Peyer's patch (tissue), 4 donors: ENCODE measurements around the gene DPP4. TPM values are rescaled to one million over a fixed set of nuclear protein-coding genes. Genes with fewer than 3 reads are reported as not detected.

Source experiments
- DNase-seq, 3 donors: peaks; one replicate each; pipeline ENCODE4 v3.0.0-alpha.2; 2017 to 2019
- H3K27ac ChIP-seq, 4 donors: fragments of 200-600 bp; sonication (generic); one replicate each; pipeline ENCODE4 v1.5.1; 2016 to 2019
- H3K27me3 ChIP-seq, 2 donors: fragments of 200-600 bp; sonication (generic); one replicate each; pipeline ENCODE4 v1.5.1; 2019
- H3K36me3 ChIP-seq, 3 donors: fragments of 200-600 bp; sonication (generic); one replicate each; pipeline ENCODE4 v1.5.1; 2016 to 2019
- H3K4me1 ChIP-seq, 4 donors: fragments of 200-600 bp; sonication (generic); one replicate each; pipeline ENCODE4 v1.5.1; 2016 to 2019
- H3K4me3 ChIP-seq, 4 donors: fragments of 200-600 bp; sonication (generic); 1 replicate in 3 of 4; 2 replicates in 1 of 4; pipeline ENCODE4 v1.5.1; 2016 to 2019; ENCODE audit warnings: mild to moderate bottlenecking in 1 of 4
- H3K9me3 ChIP-seq, 4 donors: fragments of 200-600 bp; sonication (generic); one replicate each; pipeline ENCODE4 v1.5.1; 2016 to 2019; ENCODE audit warnings: mild to moderate bottlenecking in 1 of 4
- POLR2A ChIP-seq, 2 donors: fragments of 450-650 bp; IDR thresholded peaks; one replicate each; pipeline ENCODE4 v1.5.1; 2017; ENCODE audit warnings: antibody characterized with exemption in 2 of 2, mild to moderate bottlenecking in 2 of 2, moderate library complexity in 2 of 2
- total RNA-seq, 4 donors: library from RNA; depleted of rRNA; stranded (reverse); fragments of >200 nt; gene quantifications; one replicate each; pipeline ENCODE4 v1.1.0, GENCODE V29; 2016
- TF ChIP-seq, protein P1 (sequence below), 6 experiments: fragments of 450-650 bp in 4 of 6; fragments of 200-600 bp in 2 of 6; sonication (generic) in 1 of 6; IDR thresholded peaks; one replicate each; pipeline ENCODE4 v1.5.1; 2017 to 2019; ENCODE audit warnings: antibody characterized with exemption in 6 of 6, mild to moderate bottlenecking in 3 of 6, moderate library complexity in 1 of 6

Gene DPP4
- total RNA-seq, 4 donors from 2014 or later, result 17.3 to 447 (median 178) TPM

DNA sequence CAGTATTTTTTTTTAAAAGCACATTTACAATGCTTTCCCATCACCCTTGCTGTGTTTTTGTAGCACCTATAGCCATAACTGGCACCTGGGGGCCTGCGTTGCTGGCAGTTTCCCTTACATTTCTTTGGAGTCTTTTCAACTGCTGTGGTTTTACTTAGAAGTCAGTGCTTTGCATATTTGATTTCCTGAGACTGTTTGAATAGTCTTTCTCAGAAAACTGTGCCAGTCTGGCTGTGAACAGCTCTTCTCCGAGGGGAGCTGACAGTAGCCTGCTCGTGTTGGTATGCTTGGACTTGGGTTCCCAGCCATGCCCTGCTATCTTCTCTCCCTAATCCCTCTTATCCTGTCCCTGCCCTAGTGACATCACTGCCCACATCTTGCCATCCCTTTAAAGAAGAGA lies 81.5 kb downstream of the DPP4 start:
- Histone ChIP-seq H3K4me3 (no peak overlapping the region), H3K9me3 (no peaks in the 10 kb centered on the region), H3K4me1 (no peaks in the 10 kb centered on the region), H3K36me3 (no peaks in the 10 kb centered on the region), H3K27ac (no peak overlapping the region), H3K27me3 (no peaks in the 10 kb centered on the region)
- DNase-seq, result peak in 1 of 3 donors; percentile 16
- TF ChIP-seq POLR2A (IDR thresholded peaks at IDR 0.05), result no peak
- TF ChIP-seq, protein P1, sequence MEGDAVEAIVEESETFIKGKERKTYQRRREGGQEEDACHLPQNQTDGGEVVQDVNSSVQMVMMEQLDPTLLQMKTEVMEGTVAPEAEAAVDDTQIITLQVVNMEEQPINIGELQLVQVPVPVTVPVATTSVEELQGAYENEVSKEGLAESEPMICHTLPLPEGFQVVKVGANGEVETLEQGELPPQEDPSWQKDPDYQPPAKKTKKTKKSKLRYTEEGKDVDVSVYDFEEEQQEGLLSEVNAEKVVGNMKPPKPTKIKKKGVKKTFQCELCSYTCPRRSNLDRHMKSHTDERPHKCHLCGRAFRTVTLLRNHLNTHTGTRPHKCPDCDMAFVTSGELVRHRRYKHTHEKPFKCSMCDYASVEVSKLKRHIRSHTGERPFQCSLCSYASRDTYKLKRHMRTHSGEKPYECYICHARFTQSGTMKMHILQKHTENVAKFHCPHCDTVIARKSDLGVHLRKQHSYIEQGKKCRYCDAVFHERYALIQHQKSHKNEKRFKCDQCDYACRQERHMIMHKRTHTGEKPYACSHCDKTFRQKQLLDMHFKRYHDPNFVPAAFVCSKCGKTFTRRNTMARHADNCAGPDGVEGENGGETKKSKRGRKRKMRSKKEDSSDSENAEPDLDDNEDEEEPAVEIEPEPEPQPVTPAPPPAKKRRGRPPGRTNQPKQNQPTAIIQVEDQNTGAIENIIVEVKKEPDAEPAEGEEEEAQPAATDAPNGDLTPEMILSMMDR (IDR thresholded peaks at IDR 0.05), result no peak

GRCh38 chr2:161991991-161992390 lies 82.0 kb downstream of the DPP4 start:
- H3K4me3 ChIP-seq, result no peak overlapping the region
- no peak for TF ChIP-seq POLR2A (IDR thresholded peaks at IDR 0.05)
- TF ChIP-seq, protein P1 (IDR thresholded peaks at IDR 0.05), result no peak
- H3K27me3 ChIP-seq, result no peaks in the 10 kb centered on the region
- no peaks in the 10 kb centered on the region for H3K36me3 ChIP-seq
- no peak for DNase-seq
- no peaks in the 10 kb centered on the region for H3K9me3 ChIP-seq
- H3K27ac ChIP-seq, result no peak overlapping the region
- no peaks in the 10 kb centered on the region for H3K4me1 ChIP-seq

GRCh38 chr2:161990741-161991140 lies 83.3 kb downstream of the DPP4 start:
- Histone ChIP-seq H3K27ac (no peak overlapping the region), H3K4me1 (no peaks in the 10 kb centered on the region), H3K36me3 (no peaks in the 10 kb centered on the region), H3K9me3 (no peaks in the 10 kb centered on the region), H3K4me3 (no peak overlapping the region), H3K27me3 (no peaks in the 10 kb centered on the region)
- no peak for TF ChIP-seq POLR2A (IDR thresholded peaks at IDR 0.05)
- TF ChIP-seq, protein P1 (IDR thresholded peaks at IDR 0.05), result no peak
- DNase-seq, result no peak

DNA sequence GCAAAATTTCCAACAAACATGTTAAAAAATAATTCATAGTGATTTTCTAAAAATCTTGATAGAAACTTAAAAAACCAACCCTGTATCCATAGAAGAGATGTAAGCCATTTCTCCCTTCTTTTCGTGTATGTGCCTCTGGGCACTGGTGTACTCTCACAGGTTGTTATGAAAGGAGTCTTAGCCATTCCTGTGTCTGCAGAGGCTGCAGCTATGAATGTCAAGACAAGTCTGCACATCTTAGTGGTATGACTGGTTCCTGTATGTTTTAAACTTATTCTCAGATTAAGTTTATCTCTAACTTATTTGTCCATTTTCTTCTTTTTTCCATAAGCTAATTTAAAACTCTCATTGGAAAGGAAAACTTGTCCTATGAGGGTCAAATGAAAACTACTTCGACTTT lies 84.0 kb downstream of the DPP4 start:
- no peak overlapping the region for H3K27ac ChIP-seq

DNA sequence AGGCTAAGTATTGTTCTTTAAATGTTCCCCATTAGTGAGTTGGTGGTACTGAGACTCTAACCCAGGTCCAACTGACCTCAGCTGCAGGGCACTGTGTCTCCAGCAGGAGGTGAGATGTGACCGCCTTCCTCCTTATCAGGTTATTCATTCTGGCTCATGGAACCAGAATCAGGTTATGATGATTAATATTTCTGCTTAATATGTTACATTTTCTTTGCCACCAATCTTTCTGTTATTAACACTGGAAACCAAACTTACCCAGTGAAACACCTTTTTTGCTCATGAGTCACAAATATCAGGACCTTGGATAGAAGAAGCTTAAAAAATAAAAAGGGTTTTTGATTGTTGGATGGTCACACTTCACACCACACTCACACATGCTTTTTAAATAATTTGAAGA lies 85.4 kb downstream of the DPP4 start:
- H3K27me3 ChIP-seq, result no peaks in the 10 kb centered on the region
- H3K9me3 ChIP-seq, result no peaks in the 10 kb centered on the region

More for the DNA sequence above, 84.0 kb downstream of the DPP4 start:
- Histone ChIP-seq H3K9me3 (no peaks in the 10 kb centered on the region), H3K36me3 (no peaks in the 10 kb centered on the region), H3K4me3 (no peak overlapping the region), H3K27me3 (no peaks in the 10 kb centered on the region), H3K4me1 (no peaks in the 10 kb centered on the region)
- DNase-seq, result no peak
- no peak for TF ChIP-seq POLR2A (IDR thresholded peaks at IDR 0.05)
- TF ChIP-seq, protein P1 (IDR thresholded peaks at IDR 0.05), result no peak

More for the DNA sequence above, 85.4 kb downstream of the DPP4 start:
- no peaks in the 10 kb centered on the region for H3K4me1 ChIP-seq
- no peak for DNase-seq
- TF ChIP-seq, protein P1 (IDR thresholded peaks at IDR 0.05), result peak in 2 of 6 experiments; percentile 21 to 27
- no peak for TF ChIP-seq POLR2A (IDR thresholded peaks at IDR 0.05)
- H3K36me3 ChIP-seq, result no peaks in the 10 kb centered on the region
- no peak overlapping the region for H3K27ac ChIP-seq
- H3K4me3 ChIP-seq, result no peak overlapping the region
